ENCODE results near the gene WDR70.
"Not testable (repeated sequence)": the region's sequence is repeated elsewhere in the genome, so short reads cannot be mapped to it uniquely, and the experiment has no call there.

WDR70 gene

DNA sequence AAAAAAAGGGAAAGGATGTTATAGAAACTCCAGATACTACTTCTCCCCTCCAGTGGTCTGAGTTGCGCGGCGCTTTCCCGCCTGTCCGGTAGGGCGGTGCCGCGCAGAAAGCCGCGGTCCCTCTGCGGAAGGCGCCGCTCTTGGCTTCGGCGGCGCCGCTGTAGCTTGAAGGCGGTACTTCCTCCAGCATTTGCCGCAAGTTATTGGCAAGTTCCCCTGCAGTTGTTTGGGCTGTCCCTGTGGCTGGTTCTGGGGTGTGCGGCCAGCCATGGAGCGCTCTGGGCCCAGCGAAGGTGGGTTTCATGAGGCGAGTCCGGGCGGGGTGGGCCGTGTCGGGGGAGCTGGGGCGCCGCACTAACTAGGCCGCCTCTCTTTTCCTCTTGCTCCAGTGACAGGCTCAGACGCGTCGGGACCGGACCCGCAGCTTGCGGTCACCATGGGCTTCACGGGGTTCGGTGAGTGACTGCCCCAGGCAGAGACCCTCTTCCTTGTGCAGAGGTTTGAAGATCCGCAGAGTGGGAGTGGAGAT lies at the start of gene WDR70:
Gene WDR70 (plus strand): TSS at position 219 of the 529 bp plus-strand sequence. CDS start 50 bp downstream, at position 269.
- DNase-seq (ENCODE audit: low spot score): peak; percentile 92

DNA sequence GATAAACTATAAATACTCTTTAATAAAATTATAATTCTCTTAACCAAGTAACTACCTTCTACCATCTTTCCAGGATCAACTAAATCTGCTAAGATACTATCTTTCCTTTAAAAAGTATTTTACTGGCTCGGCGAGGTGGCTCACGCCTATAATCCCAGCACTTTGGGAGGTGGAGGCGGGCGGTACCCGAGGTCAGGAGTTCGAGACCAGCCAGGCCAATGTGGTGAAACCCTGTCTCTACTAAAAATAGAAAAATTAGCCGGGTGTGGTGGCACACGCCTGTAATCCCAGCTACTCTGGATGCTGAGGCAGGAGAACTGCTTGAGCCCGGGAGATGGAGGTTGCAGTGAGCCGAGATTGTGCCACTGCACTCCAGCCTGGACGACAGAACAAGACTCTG lies 44.4 kb upstream of the WDR70 start:
- not testable (repeated sequence) for DNase-seq (ENCODE audit: low spot score)

DNA sequence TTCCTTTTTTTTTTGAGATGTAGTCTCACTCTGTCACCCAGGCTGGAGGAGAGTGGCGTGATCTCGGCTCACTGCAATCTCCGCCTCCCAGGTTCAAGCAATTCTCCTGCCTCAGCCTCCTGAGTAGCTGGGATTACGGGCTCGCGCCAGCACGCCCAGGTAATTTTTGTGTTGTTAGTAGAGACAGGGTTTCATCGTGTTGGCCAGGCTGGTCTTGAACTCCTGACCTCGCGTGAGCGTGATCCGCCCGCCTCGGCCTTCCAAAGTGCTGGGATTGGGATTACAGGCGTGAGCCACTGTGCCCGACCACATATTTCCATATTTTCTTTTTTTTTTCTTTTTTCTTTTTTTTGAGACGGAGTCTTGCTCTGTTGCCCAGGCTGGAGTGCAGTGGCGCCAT lies 36.4 kb upstream of the WDR70 start:
- DNase-seq (ENCODE audit: low spot score): not testable (repeated sequence)

DNA sequence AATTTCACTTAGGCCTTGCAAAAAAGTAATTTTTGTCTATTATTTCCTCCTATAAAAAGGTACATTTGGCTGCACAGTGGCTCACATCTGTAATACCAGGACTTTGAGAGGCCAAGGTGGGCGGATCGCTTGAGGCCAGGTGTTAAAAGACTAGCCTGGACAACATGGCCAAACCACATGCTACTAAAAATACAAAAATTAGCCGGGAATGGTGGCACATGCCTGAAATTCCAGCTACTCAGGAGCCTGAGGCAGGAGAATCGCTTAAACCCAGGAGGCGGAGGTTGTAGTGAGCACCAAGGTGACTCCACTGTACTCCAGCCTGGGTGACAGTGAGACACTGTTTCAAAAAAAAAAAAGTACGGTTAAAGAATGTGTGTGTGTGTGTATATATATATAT lies 24.0 kb upstream of the WDR70 start:
- no peak for DNase-seq (ENCODE audit: low spot score)

DNA sequence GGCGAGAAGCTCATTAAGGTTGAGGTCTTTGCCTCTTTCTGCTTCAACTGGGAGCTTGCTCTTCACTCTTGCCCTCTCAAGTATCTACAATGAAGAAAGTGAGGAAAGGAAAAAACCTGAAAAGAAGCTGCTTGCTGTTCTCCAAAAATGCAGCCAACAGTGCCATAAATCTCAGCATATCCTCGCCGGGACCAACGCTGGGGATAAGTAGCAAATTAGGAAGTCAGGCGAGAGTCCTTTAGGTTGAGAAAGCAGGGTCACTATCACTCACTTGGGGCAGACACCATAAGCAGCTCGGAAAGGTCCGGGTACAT lies 8.6 kb upstream of the WDR70 start:
- no peak for DNase-seq (ENCODE audit: low spot score)

DNA sequence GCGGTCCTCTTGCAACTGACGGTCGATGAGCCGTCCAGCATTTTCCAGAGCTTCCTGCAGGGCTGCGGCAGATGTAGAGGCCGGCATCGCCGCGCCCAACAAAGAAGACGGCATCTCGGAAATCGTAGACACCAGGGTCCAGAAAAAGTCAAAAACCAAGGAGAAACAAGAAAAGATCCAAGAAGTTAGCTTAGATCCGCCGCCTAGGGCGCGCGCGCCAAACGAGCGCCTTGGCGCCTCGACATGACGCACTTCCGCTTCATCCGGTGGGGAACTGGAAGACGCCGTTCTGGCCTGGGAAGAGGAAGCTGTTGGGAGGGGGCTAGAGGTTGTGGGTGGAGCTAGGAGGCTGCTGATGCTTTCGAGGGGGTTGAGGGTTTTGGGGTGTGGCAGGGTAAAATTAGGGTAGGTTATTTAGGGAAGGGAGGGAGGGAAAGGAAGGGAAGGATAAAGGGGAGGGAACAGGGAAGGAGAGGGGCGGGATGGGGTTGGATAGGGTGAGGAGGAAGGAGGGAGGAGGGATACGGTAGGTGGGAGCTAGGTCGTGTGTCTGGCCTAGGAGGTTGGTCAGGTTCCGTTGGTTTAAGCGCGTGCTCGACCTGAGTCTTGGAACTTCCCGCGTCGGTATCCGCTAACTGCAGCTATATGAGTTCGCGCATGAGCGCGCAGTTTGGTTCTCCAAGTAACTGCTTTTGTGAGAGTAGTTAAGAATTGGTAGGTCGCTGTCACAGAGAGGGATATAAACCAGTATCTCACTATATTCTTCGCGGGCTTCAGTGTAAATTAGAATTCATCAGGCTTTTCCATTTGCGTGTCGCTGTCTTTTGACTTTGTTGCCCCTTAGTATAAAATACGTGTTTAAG lies 8.0 kb upstream of the WDR70 start, which contains the start of gene NUP155:
Gene NUP155 (minus strand): TSS at position 243 of the 863 bp plus-strand sequence. CDS start 129 bp downstream, at position 114.
- peak; percentile 98 for DNase-seq (ENCODE audit: low spot score)

DNA sequence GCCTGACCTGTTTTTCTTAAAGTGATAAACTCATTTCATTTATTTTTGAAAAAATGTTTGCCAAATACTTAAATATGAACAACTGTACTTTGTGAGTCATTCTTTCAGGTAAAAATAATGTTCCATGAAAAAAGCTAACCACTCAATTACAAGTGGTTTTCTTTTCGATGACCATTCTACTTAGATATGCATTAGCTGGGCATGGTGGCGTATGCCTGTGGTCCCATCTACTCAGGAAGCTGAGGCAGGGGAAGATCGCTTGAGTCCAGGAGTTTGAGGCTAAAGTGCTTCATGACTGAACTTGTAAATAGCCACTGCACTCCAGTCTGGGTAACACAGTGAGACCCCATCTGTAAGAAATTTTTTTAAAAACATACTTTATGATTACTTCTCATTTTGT lies 4.0 kb upstream of the WDR70 start:
- DNase-seq (ENCODE audit: low spot score): no peak

DNA sequence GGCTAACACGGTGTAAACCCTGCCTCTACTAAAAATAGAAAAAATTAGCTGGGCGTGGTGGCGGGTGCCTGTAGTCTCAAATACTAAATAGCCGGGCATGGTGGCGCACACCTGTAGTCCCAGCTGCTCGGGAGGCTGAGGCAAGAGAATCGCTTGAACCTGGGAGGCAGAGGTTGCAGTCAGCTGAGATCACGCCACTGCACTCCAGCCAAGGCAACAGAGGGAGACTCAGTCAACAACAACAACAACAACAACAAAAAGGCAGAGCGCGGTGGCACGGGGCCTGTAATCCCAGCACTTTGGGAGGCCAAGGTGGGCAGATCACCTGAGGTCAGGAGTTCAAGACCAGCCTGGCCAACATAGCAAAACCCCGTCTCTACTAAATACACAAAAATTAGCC lies 1.1 kb upstream of the WDR70 start:
- DNase-seq (ENCODE audit: low spot score): not testable (repeated sequence)

DNA sequence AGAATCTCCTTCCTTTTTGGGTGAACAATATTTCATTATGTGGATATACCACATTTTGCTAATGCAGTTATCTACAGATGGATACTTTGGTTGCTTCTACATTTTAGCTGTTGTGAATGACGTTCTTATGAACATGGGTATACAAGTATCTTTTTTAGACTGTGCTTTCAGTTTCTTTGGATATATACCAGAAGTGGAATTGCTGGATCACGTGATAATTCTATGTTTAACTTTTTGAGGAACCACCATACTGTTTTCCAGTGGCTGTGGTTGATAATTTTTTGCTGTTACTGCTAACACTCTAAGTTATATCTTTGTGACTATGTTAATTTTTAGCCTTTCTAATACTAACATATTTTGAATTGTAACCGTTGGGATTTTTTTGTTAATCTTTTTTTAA lies 12.5 kb downstream of the WDR70 start:
- DNase-seq (ENCODE audit: low spot score): no peak

DNA sequence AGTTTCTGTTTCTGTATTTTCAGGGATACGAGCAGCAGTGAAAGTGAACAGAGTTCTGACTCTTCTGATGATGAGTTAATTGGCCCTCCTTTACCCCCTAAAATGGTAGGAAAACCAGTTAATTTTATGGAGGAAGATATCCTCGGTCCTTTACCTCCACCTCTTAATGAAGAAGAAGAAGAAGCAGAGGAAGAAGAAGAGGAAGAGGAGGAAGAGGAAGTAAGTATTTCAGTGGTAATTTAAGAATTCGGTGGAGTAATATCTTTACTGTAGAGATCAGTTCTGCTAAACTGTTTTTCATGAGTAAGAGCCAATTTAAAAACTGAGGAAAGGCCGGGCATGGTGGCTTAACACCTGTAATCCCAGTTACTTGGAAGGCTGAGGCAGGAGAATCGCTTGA lies 17.2 kb downstream of the WDR70 start:
- DNase-seq (ENCODE audit: low spot score): no peak

DNA sequence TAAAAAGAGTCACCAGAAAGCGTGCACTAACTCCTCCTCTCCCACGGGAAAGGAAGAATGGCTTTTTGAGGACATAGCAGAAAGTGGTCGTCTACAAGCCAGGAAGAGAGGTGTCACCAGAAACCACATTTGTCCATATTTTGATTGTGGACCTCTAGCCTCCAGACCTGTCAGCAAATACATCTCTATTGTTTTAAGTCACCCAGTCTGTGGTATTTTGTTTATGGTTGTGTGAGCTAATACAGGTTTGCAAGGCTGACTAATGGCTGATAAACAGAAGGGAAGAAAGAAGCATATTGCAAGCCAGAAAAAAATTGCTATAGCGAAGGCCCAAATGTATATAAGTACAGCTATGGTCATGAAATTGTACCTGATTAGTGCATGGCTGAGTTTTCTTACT lies 21.4 kb downstream of the WDR70 start:
- no peak for DNase-seq (ENCODE audit: low spot score)

DNA sequence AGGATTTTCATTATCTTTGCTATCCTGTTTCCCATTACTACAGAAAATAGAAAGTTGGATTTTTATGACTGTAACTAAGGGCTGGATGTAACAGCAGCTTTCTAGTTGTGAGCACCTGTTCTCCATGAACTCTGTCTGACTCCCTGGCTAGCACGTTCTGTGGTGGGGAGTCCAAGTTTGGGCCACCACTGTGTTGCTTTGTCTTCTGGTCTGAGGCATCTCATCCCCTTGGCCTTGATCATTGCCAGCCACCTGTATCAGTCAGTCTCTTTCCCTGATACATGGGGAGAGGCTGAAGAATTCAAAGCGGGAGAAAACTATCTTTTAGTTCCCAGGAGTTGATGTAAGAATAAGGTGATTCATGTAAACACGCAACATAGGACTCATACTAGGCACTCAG lies 33.4 kb downstream of the WDR70 start:
- no peak for DNase-seq (ENCODE audit: low spot score)

DNA sequence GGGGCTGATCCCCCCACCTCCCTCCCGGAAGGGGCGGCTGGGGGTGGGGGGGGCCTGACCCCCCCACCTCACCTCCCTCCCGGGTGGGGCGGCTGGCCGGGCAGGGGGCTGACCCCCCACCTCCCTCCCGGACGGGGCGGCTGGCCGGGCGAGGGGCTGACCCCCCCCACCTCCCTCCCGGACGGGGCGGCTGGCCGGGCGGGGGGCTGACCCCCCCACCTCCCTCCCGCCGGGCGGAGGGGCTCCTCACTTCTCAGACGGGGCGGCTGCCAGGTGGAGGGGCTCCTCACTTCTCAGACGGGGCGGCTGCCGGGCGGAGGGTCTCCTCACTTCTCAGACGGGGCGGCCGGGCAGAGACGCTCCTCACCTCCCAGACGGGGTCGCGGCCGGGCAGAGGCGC lies 36.3 kb downstream of the WDR70 start:
- DNase-seq (ENCODE audit: low spot score): not testable (repeated sequence)

DNA sequence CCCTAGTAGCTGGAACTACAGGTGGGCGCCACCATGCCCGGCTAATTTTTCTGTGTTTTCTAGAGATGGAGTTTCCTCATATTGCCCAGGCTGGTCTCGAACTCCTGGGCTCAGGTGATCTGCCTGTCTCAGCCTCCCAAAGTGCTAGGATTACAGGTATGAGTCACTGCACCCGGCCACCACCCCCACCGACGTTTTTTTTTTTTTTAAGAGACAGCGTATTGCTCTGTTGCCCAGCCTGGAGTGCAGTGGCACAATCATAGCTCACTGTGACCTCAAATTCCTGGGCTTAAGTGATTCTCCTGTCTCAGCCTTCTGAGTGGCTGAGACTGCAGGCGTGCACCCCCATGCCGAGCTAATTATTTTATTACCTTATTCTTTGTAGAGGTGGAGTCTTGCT lies 38.2 kb downstream of the WDR70 start:
- peak; percentile 10 for DNase-seq (ENCODE audit: low spot score)

DNA sequence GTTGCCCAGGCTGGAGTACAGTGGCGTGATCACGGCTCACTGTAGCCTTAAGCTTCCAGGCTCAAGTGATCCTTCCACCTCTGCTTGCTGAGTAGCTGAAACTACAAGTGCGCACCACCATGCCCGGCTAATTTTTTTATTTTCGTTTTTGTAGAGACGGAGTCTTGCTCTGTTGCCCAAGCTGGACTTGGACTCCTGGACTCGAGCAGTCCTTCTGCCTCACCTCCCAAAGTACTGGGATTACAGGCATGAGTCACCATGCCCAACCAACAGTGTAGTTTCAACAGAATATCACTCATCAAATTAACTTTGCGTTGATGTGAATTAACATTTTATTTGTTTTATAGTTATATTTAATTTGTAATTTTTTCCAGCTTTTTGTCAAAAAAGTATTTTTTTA lies 45.3 kb downstream of the WDR70 start:
- DNase-seq (ENCODE audit: low spot score): peak; percentile 60

DNA sequence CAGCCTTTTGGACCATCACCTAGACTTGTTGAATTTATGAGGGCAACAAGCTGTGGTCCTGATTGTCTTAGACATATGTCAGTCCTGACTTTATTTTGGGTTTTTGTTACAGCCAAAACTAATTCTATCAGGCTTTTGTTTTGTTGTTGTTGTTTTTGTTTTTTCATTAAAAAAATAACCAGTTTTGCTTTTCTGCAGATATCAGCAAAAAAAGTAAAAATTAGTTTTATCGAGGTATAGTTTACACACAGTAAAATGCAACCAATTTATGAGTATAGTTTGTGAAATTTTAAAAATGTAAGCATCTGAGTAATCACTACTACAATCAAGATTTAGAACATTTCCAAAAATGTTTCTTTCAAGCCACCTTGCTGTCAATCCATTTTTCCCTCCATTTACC lies 48.9 kb downstream of the WDR70 start:
- no peak for DNase-seq (ENCODE audit: low spot score)

DNA sequence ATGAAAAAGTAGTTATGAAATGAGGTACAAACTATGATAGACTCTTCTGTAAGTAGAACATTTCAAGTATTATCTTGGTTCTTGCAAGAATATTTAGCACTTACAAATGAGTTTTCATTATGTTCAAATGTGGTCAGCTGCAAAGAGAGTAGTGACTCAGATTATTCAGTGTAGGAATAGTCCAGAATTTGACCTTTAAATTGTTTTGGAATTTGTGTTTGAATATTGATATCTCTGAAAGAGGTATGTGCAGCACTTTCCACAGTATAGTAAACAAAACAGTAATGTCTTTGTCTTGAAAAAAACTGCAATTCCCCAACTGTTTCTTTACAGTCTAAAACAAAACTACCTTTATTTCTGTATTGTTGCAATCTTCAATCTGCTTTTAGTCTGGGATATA lies 56.1 kb downstream of the WDR70 start:
- no peak for DNase-seq (ENCODE audit: low spot score)

DNA sequence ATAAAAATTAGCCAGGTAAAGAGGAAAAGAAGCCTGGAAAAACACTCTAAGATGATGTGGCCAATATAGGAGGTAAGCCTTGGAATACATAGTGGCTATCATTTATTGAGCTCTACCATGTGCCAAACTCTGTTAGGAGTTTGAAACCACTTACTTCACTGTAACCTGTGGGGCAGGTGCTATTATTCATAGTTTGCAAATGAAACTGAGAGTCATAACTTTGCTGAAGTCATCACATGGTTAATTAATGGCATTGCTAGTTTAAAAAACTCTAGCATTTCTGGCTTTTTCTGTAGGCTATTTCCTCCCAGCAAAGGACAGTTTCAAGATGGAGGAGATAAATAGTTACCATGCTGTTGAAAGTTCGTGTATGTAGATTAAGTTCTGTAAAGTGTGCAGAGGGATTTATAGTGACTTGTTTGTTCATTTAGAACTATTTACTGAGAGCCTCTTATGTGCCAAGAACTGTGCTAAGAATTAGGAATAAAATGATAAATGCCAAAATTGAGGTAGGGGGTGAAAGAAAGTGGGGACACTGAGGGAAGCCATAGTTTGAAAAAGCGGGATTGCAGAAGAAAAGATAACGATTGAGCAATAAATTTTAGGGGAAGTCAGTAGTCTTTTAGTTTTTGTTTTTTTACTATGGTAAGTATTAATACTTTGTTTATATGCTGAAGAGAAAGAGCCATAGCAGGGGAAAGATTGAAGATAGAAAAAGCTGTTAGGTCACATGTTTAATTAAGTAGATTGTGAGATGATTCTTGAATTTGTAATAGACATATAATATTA lies 57.2 kb downstream of the WDR70 start:
- DNase-seq (ENCODE audit: low spot score): peak; percentile 28

DNA sequence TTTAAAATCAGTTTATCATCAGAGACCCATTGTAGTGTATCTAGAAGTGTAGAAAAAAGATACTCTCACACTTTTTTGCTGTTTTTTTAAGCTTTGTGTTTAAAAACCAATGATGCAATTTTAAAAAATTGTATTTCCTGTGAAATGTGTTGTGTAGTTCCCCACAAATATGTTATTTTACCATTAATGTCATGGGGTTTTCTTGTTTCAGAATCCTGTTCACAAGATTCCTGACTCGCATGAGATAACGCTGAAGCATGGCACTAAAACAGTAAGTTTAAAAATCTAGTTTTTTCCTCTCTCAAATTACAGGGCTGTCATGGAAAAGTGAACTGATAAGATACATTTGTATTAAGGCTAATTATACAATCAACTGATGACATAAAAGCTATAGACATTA lies 58.6 kb downstream of the WDR70 start:
- DNase-seq (ENCODE audit: low spot score): no peak

DNA sequence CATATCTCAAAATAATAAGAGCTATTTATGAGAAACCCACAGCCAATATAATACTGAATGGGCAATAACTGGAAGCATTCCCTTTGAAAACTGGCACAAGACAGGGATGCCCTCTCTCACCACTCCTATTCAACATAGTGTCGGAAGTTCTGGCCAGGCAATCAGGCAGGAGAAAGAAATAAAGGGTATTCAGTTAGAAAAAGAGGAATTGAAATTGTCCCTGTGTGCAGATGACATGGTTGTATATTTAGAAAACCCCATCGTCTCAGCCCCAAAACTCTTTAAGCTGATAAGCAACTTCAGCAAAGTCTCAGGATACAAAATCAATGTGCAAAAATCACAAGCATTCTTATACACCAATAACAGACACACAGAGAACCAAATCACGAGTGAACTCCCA lies 66.7 kb downstream of the WDR70 start:
- not testable (repeated sequence) for DNase-seq (ENCODE audit: low spot score)

DNA sequence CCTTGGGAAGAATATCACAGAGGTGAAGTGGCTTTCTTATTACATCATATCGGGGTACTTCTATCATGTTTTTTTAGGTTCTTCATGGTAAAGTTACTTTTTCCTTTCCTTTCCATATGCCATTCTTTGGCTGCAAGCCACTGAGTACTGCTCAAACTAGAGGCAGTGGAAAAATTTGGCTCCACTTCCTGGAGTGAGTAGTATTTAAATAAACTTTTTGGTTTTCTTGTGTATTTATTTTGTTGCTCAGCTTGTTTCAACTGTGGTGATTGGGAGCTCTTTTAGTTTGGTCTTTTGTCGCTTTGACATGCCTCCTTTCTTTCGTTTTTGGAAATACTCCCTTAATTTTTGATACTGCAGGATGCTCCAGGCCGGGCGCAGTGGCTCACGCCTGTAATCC lies 69.8 kb downstream of the WDR70 start:
- no peak for DNase-seq (ENCODE audit: low spot score)

DNA sequence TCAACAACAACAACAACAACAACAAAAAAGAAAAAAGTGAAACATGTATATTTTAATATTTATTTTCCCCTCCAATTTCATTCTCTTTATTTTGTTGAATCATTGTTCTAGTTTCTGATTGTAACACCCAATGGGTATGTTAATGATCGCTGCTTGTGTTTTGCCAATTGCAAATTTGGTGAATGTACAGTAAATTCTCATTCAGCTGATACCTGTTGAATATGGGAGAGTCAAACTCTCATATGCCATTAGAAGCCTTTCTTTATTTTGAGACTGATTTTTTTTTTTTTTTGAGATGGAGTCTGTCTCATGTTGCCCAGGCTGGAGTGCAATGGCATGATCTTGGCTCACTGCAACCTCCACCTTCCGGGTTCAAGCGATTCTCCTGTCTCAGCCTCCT lies 72.9 kb downstream of the WDR70 start:
- DNase-seq (ENCODE audit: low spot score): not testable (repeated sequence)

DNA sequence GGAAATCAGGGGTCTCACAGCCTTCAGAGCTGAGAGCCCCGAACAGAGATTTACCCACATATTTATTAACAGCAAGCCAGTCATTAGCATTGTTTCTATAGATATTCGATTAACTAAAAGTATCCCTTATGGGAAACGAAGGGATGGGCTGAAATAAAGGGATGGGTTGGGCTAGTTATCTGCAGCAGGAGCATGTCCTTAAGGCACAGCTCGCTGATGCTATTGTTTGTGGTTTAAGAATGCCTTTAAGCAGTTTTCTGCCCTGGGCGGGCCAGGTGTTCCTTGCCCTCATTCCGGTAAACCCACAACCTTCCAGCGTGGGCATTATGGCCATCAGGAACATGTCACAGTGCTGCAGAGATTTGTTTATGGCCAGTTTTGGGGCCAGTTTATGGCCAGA lies 74.1 kb downstream of the WDR70 start:
- not testable (repeated sequence) for DNase-seq (ENCODE audit: low spot score)
